ENCODE results near the gene FBXO34.

The FBXO34 gene

DNA sequence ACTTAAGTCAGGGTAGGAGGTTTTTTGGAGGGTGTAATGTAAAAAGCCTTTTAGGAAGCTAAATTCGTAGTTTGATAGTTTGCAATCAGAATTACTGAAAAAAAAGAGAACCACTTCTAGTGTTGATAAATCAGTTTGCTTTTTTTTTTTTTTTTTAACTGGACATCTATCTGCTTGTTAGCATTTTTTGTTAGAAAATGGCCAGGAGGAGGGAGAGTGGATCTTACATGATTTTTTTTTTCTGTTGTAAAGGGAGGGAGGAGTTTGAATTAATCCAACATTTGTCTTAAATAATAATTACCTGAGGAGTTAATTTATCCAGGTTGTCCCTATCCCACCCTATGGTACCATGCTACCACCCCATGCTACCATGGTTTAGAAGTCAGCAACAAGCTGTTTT lies 1.2 kb downstream of the FBXO34 start:
- no peak for DNase-seq (ENCODE audit: low read depth)

DNA sequence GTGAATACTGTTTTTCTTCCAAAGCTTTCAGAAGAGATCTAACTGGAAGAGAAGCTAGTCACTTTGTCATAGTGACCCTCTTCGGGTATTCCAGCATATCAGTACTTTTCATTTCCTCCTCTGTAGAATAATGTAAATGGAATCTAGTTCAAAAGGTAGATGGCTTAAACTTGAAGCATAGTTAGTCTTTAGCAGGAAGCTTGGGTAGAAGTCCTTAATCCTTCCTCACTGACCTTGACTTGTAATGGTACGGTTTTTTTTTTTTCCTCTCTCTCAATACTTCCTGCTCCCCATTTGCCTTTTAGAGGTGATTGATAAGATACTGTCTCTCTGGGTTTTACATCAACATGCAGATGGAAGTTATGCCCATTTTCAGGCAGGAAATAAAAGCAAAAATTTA lies 1.7 kb downstream of the FBXO34 start:
- DNase-seq (ENCODE audit: low read depth): no peak

DNA sequence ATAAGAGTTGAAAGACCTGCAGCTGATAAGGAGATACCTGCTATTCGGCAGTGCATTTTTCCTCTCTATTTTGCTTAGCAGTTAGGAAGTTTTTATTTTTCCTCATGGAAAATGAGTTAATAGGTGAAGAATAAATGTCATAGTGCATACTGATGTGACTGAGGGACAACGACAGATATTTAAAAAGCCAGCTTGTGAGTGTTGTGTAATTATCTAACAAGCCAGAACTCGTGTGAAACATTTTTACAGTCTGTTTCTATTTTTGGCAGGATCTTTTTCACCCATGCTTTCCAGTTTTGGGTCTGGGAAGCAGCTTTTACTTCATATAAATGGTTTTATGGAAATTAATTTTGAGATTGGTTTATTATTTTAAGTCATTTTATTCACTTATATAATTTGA lies 2.9 kb downstream of the FBXO34 start:
- no peak for DNase-seq (ENCODE audit: low read depth)

DNA sequence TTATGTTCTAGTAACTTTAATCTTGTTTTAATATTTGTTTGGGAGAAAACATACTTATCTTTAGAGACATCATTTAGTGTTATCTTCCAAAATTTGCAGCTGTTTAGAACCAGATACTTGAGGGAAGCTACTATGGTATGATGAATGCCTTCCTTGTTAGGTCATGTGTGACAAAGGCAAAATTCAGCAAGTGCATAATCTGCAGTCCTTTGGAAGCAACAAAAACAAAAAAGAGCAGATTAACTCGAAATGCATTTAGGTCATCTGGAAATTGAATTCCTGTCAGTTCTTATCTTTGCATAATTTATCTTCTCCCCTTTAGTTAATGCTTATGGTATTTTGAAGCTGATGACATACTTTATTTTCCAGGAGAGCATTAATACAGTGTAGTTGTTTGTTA lies 3.5 kb downstream of the FBXO34 start:
- DNase-seq (ENCODE audit: low read depth): no peak

DNA sequence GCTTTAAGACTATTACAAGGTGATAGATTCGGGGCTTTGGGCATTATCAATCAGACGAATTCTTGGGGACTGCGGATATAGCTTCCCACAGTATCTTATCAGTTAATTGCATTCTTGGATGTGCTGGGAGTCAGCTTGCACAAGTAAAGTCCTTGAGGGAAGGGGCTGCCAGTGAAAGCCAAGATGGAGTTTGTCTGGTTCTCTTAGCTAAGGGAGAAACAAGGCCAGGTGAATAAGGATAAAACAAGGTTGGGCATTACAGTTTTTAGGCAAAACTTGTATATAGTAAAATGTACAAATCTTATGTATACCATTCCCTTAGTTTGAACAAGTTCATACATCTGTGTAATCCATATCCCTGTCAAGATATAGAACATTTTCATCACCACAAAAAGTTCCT lies 5.5 kb downstream of the FBXO34 start:
- DNase-seq (ENCODE audit: low read depth): no peak

DNA sequence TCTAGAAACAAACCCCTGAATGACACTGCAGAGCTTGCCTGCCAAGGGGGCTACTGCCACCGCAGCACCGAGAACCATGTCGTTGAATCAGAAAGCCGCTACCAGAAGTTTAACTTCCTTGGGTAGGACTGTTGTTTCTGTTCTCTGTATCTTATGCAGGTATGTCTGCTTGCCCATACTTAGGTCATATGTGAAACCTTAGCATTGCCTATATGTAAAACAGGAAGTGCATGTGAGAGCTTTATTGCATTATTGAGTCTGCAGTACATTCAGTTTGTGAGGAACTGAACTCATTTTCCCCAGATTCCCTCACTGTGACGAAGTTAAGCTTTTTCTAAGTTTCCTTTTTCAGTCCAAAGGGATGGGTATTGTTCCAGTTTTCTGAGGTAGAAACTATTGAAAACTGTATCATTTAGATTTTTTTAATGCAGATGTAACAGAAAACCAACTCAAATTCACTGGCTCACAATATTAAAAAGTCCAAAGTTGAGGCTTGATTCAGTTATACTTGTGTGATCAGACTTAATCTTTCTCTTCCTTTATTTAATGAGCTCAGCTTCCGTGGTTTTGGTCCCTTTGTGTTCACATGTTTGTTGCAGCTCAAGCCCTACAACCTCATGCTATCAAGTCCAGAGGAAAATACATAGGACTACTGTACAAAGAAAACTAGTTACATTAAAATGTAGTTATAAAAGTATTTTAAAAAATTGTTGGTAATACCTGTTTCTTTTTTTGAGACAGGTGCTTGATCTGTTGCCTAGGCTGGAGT lies 6.9 kb downstream of the FBXO34 start:
- DNase-seq (ENCODE audit: low read depth): no peak

DNA sequence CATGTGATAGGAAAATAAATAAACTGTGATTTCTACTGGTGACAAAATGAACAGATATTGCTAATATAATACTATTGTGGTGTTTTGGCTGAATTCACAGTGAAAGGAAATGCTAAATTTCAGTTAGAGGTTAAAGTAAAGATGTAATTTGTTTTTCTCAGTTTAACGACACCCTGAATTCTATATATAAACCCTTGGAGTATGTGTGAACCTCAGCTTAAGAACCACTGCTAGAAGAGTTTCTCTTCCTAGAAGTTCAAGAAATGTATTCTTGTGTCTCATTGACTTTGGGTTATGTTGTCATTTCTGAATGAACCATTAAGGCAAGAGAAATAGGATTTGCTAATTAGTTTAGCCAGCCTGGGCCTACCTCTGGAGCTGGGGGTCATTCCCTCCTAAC lies 8.2 kb downstream of the FBXO34 start:
- no peak for DNase-seq (ENCODE audit: low read depth)

DNA sequence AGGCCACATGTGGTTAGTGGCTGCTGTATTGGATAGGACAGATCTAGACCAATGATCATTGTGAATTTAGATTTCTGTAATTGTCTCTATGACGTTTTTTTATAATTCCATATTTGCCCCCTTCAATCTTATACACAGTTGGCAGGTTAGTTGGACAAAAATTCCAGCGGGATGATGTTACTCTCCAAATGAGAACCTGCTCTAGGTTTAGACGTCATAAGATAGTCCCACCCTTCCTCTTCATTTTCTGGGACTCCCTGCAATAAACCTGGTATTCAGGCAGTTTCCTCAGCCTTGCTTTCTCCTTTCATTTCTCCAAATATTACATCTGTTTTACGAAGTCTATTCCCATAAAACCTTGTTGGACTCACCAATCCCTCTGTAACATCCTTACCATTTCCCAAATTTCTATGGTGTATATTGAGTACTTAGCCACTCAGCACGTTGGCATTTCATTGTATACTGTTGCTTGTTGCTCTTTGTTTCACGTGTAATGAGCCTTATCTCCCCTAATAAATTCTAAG lies 10.2 kb downstream of the FBXO34 start:
- no peak for DNase-seq (ENCODE audit: low read depth)

DNA sequence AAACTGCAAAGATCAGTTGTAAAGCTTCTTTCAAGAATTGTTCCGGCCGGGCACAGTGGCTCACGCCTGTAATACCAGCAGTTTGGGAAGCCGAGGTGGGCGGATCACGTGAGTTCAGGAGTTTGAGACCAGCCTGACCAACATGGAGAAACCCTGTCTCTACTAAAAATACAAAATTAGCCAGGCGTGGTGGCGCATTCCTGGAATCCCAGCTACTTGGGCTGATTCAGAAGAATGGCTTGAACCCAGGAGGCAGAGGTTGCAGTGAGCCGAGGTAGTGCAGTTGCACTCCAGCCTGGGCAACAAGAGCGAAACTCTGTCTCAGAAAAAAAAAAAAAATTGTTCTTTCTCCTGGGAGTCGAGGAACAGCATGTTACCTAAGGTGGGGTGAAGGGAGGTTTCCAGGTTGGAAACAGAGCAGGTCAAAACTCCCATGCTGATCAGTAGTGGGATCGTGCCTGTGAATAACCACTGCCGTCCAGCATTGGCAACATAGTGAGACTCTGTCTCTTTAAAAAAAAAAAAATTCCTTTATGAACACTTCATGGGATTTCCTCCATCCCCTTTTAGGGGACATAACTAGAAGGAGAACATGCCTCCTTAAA lies 13.9 kb downstream of the FBXO34 start:
- no peak for DNase-seq (ENCODE audit: low read depth)

DNA sequence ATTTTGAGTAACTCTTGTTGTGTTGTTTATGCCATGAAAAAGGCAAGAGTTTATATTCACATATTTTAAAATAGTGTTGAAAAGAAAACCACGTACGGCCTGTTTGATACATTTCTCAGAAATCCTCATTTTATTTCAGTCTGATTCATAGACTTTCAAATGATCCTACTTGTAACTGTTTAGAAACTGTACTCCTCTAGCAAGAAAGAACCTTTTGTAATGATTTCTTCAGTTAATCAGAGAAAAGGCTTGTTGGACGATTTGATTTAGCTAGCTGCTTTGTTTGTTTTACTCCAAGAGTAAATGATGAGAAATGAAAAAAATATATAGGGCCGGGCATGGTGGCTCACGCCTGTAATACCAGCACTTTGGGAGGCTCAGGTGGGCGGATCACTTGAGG lies 17.2 kb downstream of the FBXO34 start:
- no peak for DNase-seq (ENCODE audit: low read depth)

DNA sequence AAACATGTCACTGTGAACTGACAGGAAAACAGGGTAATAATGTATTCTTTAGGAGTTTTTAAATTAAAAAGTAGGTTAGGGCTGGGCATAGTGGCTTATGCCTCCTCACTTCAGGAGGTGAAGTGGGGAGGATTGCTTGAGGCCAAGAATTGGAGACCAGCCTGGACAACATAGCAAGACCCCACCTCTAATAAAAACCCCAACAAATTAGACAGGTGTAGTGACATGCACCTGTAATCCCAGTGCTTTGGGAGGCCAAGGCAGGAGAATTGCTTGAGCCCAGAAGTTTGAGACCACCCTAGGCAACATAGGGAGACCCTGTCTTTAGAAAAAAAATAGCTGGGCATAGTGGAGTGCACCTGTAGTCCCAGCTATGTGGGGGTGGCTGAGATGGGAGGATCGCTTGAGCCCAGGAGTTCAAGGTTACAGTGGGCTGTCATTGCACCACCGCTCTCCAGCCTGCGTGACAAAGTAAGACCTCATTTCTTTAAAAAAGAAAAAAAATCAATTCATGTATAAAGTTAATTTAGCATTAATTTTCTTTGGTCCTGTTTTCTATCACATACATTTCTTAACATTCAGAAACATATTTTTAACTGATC lies 20.4 kb downstream of the FBXO34 start:
- no peak for DNase-seq (ENCODE audit: low read depth)

DNA sequence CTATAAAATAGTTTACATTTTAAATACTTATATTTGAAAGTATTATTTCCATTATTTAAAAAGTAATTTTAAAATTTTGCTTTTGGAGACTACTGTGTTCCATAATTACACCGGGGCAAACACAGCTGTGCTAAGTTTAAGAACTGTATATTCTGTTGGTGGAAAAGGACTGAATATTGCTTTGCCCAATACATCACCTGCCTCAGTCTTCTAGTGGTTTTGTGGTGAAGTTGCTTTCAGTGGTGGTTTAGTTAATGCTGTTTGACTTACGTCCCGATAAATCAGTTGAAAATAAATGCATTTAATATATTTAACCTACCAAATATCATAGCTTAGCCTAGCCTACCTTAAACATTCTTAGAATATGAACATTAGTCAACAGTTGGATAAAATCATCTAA lies 23.4 kb downstream of the FBXO34 start:
- DNase-seq (ENCODE audit: low read depth): no peak

DNA sequence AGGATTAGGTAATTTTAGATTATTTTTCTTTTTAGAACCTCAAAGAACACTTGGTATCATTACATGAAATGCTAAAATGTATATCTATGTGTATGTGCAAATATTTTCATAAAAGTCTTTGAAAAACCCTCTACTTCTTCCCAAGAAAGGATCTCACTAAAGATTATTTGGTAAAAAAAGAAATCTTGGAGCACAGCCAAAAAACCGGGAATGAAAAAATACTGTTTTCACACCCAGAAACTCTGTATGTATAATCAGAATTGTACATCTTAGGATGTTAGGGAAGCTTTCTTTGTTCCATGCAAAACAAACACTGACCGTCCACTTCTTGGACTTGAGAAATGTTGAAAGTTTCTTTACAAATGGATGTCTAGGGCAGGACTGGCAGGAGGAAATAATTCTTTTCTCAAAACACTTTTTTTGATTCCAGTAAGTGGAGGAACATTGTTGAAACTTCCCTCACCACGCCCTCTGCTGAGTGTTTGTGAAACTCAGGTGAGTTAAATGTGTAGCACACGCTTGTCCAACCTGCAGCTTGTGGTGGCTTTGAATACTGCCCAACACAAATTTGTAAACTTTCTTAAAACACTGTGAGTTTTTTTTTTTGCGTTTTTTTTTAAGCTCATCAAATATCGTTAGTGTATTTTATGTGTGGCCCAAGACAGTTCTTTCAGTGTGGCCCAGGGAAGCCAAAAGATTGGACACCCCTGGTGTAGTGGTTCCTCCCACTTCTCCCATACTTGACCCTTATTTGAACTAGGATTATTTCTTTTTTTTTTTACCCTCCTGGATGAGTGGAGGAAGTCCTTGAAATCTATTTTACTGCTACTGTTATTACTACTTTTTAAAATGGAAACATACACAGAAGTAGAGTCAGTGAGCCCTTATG lies 26.6 kb downstream of the FBXO34 start:
- DNase-seq (ENCODE audit: low read depth): no peak

DNA sequence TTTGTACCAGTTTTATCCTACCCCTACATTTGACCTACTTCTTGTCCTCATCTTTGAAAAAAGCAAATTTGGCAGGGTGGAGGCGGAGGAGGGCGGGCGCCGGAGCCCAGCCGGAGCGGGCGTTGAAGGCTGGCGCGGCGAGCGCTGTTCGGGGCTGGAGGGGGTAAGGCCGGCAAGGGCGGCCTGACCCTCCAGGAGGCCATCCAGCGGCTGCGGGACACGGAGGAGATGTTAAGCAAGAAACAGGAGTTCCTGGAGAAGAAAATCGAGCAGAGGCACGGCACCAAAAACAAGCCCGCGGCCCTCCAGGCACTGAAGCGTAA lies 27.2 kb downstream of the FBXO34 start:
- DNase-seq (ENCODE audit: low read depth): no peak

DNA sequence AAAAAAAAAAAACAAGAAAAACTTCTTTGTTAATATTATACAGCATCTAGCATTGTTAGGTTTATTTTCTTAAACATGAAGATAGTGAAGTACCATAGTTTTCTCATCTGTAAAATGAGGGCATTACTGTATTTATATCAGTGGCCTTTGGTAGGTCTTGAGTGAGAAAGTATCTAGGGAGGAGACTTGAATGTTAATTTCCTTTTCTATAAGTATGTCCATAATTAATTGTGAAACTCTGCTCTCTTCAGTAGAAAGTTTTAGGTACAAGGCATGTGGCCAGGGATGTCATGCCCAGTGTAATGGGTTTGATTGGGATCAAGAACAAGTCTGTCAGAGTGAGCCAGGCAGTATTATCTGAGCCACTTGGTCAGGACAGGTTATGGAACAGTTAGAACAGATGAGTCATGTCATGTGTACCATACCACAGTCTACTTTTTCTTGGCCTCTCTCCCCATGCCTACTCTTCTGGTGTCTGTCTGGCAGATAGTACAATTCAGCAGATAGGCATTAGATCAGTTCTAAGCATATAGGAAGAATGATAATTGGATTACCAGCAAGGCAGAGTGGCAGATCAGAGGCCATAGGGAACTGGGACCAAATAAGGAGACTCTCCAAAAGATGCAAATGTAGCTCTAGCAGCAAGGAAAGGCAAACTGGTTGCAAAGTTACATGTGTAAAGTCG lies 30.4 kb downstream of the FBXO34 start:
- no peak for DNase-seq (ENCODE audit: low read depth)

DNA sequence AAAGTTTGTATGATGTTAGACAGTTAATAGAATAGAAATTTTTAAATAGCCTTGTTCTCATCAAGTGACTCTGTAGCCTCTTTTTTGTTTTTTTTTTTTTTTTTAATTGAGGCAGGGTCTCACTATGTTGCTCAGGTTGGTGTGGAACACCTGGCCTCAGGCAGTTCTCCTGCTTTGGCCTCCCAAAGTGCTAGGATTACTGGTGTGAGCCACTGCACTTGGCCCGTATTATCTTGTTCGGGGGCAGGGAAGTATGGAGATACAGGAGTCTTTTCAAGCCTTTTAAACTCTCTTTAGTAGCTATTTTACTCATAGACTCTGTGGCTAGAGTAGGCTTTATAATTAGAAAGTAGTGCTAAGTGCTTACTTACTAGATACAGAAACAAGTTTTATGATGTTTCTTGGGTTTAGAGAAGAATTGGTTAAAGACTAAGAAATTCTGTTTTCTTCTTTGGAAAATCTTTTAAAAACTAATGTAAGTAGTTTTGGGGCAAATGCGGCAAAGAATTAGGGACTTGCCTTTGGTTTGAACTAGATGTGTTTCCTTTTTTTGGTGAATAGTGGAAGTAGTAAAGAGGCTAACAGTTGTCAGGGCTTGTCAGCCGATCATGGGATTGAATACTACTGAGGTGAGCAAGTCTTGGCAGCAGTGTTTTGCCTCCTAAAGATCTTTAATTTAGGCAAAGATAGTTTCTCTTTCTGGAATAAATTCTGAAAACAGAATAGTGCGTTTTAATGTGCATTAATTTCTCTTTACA lies 31.3 kb downstream of the FBXO34 start:
- DNase-seq (ENCODE audit: low read depth): no peak

DNA sequence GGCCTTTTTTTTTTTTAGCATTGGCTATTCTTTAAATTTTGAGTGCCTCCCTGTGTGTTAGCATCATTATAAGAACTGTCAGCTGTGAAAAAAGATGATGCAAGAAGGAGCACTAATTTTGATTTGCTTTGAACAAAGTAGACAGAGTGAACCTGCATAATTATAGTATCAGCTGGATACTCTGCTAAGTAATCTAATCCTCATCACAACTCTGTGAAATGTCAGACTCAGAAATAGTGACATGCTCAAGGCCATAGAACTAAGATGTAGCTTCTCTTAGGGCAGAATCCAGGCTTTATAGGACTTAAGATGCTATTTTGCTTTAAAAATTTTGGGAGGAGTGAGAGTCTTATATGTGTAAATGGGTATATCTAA lies 31.9 kb downstream of the FBXO34 start:
- DNase-seq (ENCODE audit: low read depth): no peak

DNA sequence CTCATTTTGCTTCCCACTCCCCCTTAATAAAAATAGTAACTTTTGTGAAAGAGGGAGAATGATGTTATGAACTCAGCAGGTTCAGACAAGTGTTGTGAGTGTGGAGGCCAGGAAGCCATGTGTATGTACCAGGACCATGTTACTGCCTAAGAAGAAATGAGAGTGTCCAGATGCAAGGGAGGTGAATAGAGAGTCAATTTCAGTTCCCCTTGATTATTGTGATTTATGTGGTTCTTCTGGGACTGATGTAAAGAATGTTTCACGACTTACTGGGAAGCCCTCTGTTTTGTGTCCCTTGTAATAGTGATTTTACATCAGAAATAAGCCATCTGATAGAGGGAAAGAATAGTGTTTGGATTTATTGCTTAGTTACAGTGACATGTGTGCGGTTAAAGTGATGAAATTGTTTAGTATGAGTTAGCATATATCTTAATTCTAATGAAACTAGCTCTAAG lies 32.5 kb downstream of the FBXO34 start:
- DNase-seq (ENCODE audit: low read depth): no peak

DNA sequence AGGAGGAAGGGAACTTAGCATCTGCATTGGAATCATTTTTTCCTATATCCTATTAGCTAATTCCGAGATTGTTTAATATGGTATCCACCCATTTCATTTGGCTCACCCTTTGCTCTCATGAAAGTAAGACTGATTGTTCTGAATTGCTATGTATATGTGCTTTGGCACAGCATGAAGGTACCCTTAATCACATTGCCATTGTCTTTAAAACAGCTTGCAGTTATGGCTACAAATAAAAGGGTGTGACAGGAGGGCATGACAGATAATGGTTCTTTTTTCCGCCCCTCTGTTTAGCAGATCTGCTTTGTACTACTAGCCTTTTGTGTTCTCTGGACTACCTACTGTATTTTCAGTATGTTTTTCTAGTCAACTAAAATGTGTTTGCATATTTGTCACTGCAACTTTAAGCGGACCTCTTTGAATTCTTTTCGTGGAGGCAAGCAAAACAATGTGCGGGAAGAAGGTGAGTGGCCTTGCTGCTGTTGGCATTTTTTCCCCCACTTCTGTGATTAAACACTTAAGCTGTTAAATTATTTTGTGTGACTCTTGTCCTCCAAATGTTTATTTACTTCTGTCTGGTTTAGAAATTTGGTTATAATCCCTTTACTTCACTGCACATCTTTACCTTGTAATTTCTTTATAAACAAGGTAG lies 35.8 kb downstream of the FBXO34 start:
- no peak for DNase-seq (ENCODE audit: low read depth)

DNA sequence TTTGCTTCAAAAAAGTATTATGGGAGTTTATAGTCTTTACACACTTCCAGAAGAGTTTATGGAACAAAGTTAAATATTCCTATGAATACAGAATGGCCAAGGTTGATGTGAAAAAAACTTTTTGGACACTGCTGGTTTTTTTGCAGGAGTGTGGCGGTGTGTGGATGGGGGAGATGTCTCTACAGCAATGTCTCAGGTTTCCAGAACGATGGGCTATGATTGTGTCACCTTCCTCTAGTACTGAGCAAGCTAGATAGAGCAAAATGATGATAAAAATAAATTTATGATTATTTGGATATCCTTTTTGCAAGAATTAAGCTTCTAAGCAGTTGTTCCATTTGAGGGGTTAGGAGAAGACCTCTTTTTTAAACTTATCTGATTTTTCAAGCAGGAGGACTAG lies 37.9 kb downstream of the FBXO34 start:
- DNase-seq (ENCODE audit: low read depth): no peak
